Caco-2 (cell line): ENCODE measurements around the gene PCBP3. TPM values are rescaled to one million over a fixed set of nuclear protein-coding genes. Genes with fewer than 3 reads are reported as not detected.

Source experiments
- BruUV-seq: library from RNA; stranded (reverse); fragments of 400-500 nt; replicated peaks from 2 replicates; lab custom pipeline; 2021; lab: Mats Ljungman, UMichigan
- CTCF ChIA-PET: fragments of 300-600 bp; sonication (Branson Sonifier 250); formaldehyde crosslinking; loops from one replicate; lab custom pipeline; 2022; ENCODE audit warnings: antibody characterized with exemption; lab: Charles Lee
- POLR2A ChIA-PET: fragments of 300-600 bp; sonication (Branson Sonifier 250); formaldehyde crosslinking; loops from one replicate; lab custom pipeline; 2022; ENCODE audit warnings: antibody characterized with exemption; lab: Charles Lee
- DNase-seq, 2 experiments: peaks; one replicate each; pipeline versions ENCODE4 v3.0.0 to v3.0.0-alpha.2; 2020 to 2022
- H3K27me3 ChIP-seq: replicated peaks from 2 replicates; pipeline ENCODE4 v1.6.0; 2011; ENCODE audit warnings: low read length; ENCODE audit not compliant: control insufficient read depth, insufficient read depth
- H3K36me3 ChIP-seq: 2 replicates; pipeline ENCODE4 v1.5.1; 2011; ENCODE audit warnings: low read length; ENCODE audit not compliant: control insufficient read depth, insufficient read depth
- H3K4me1 ChIP-seq: fragments of 250-450 bp; sonication (Bioruptor Pico); 2 replicates; pipeline ENCODE4 v1.5.1; 2020; ENCODE audit warnings: mild to moderate bottlenecking
- H3K4me3 ChIP-seq: 2 replicates; pipeline ENCODE4 v1.5.1; 2011; ENCODE audit warnings: low read depth, mild to moderate bottlenecking, control low read depth, low read length
- H3K9me3 ChIP-seq: fragments of 250-450 bp; sonication (Bioruptor Pico); 2 replicates; pipeline ENCODE4 v1.5.1; 2020; ENCODE audit warnings: mild to moderate bottlenecking, moderate library complexity
- H3K27ac Mint-ChIP-seq: one replicate; pipeline ENCODE4 v1.8.0; 2022; ENCODE audit warnings: mixed read lengths; ENCODE audit not compliant: unreplicated experiment
- H3K27me3 Mint-ChIP-seq: one replicate; pipeline ENCODE4 v1.8.0; 2022; ENCODE audit warnings: mixed read lengths; ENCODE audit not compliant: insufficient read depth, unreplicated experiment
- H3K36me3 Mint-ChIP-seq: one replicate; pipeline ENCODE4 v1.8.0; 2022; ENCODE audit warnings: mild to moderate bottlenecking, mixed read lengths; ENCODE audit not compliant: insufficient read depth, unreplicated experiment
- H3K4me1 Mint-ChIP-seq: one replicate; pipeline ENCODE4 v1.8.0; 2022; ENCODE audit warnings: low read depth, mixed read lengths; ENCODE audit not compliant: unreplicated experiment
- H3K4me3 Mint-ChIP-seq: one replicate; pipeline ENCODE4 v1.8.0; 2022; ENCODE audit warnings: mild to moderate bottlenecking, moderate library complexity, mixed read lengths; ENCODE audit not compliant: unreplicated experiment
- H3K9me3 Mint-ChIP-seq: one replicate; pipeline ENCODE4 v1.8.0; 2022; ENCODE audit warnings: mixed read lengths; ENCODE audit not compliant: unreplicated experiment
- intact Hi-C: fragments of 100-400 bp; cut with micrococcal nuclease; formaldehyde crosslinking; loops from one replicate; pipeline ENCODE4 v1.10.0; 2022; ENCODE audit not compliant: unreplicated experiment
- total RNA-seq: library from RNA; stranded (reverse); gene quantifications from 2 replicates; pipeline ENCODE4 v1.2.3, GENCODE V29; 2022
- TF ChIP-seq, protein P1 (sequence below), 2 experiments: fragments of 200-600 bp in 1 of 2; IDR thresholded peaks; 1 replicate in 1 of 2; 2 replicates in 1 of 2; pipeline versions ENCODE4 v1.5.1 to v1.8.0; 2011 to 2022; ENCODE audit warnings: antibody characterized with exemption in 1 of 2, control low read depth in 1 of 2, inconsistent platforms in 1 of 2, low read depth in 1 of 2, low read length in 1 of 2, mild to moderate bottlenecking in 1 of 2, moderate library complexity in 1 of 2; ENCODE audit not compliant: insufficient read depth in 1 of 2, severe bottlenecking in 1 of 2, unreplicated experiment in 1 of 2

Gene PCBP3
- total RNA-seq, 1 experiment from 2014 or later = 0.75 TPM

DNA sequence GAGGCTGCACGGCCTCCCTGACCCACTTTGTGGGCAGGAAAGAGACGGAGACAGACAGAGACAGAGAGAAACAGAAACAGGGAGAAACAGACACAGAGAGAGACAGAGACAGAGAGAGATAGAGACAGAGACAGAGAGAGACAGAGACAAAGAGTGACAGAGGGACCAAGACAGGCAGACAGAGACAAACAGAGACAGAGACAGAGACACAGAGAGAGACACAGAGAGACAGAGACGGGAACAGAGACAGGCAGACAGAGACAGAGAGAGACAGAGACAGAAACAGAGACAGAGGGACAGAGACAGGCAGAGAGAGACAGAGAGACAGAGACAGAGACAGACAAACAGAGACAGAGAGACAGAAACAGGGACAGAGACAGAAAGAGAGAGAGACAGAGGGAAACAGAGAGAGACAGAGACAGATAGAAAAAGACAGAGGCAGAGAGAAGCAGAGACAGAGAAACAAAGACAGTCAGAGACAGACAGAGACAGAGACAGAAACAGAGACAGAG lies 341.1 kb downstream of the PCBP3 start:
- Histone ChIP-seq H3K27me3 (no peaks in the 10 kb centered on the region), H3K4me3 (no peak overlapping the region), H3K36me3 (no peaks in the 10 kb centered on the region), H3K9me3 (no peaks in the 10 kb centered on the region), H3K4me1 (peaks cover 4% of the 10 kb centered on the region; the same call in 1 of the 2 replicates)
- Mint-ChIP-seq H3K4me3 (no peak overlapping the region), H3K27ac (no peak overlapping the region), H3K36me3 (peaks cover 4% of the 10 kb centered on the region), H3K9me3 (no peaks in the 10 kb centered on the region), H3K27me3 (no peaks in the 10 kb centered on the region), H3K4me1 (no peaks in the 10 kb centered on the region)
- TF ChIP-seq, protein P1, sequence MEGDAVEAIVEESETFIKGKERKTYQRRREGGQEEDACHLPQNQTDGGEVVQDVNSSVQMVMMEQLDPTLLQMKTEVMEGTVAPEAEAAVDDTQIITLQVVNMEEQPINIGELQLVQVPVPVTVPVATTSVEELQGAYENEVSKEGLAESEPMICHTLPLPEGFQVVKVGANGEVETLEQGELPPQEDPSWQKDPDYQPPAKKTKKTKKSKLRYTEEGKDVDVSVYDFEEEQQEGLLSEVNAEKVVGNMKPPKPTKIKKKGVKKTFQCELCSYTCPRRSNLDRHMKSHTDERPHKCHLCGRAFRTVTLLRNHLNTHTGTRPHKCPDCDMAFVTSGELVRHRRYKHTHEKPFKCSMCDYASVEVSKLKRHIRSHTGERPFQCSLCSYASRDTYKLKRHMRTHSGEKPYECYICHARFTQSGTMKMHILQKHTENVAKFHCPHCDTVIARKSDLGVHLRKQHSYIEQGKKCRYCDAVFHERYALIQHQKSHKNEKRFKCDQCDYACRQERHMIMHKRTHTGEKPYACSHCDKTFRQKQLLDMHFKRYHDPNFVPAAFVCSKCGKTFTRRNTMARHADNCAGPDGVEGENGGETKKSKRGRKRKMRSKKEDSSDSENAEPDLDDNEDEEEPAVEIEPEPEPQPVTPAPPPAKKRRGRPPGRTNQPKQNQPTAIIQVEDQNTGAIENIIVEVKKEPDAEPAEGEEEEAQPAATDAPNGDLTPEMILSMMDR (IDR thresholded peaks at IDR 0.05; ENCODE audit: insufficient read depth in 1 of 2, low read depth in 1 of 2, low read length in 1 of 2, severe bottlenecking in 1 of 2, unreplicated experiment in 1 of 2) = no peak
- no peak for DNase-seq
- intact Hi-C loops = no loop called here
- CTCF ChIA-PET = no interaction called here
- POLR2A ChIA-PET = no interaction called here
- BruUV-seq = no TSS peak

GRCh38 chr21:45985471-45986315 lies 342.2 kb downstream of the PCBP3 start:
- intact Hi-C loops = no loop called here
- peak in 1 of 2 experiments; percentile 21 for DNase-seq
- Mint-ChIP-seq H3K9me3 (no peaks in the 10 kb centered on the region), H3K4me3 (no peak overlapping the region), H3K27ac (no peak overlapping the region), H3K36me3 (peaks cover 4% of the 10 kb centered on the region), H3K27me3 (no peaks in the 10 kb centered on the region), H3K4me1 (no peaks in the 10 kb centered on the region)
- Histone ChIP-seq H3K36me3 (no peaks in the 10 kb centered on the region), H3K4me3 (no peak overlapping the region), H3K9me3 (no peaks in the 10 kb centered on the region), H3K4me1 (peaks cover 4% of the 10 kb centered on the region; the same call in 1 of the 2 replicates), H3K27me3 (no peaks in the 10 kb centered on the region)
- CTCF ChIA-PET = no interaction called here
- TF ChIP-seq, protein P1 (IDR thresholded peaks at IDR 0.05; ENCODE audit: insufficient read depth in 1 of 2, low read depth in 1 of 2, low read length in 1 of 2, severe bottlenecking in 1 of 2, unreplicated experiment in 1 of 2) = no peak
- POLR2A ChIA-PET = no interaction called here
- BruUV-seq = no TSS peak

GRCh38 chr21:45986316-45987051 lies 343.0 kb downstream of the PCBP3 start:
- H3K27me3 ChIP-seq = no peaks in the 10 kb centered on the region
- CTCF ChIA-PET = no interaction called here
- BruUV-seq = no TSS peak
- TF ChIP-seq, protein P1 (IDR thresholded peaks at IDR 0.05; ENCODE audit: insufficient read depth in 1 of 2, low read depth in 1 of 2, low read length in 1 of 2, severe bottlenecking in 1 of 2, unreplicated experiment in 1 of 2) = no peak
- DNase-seq = peak in 1 of 2 experiments; percentile 35
- intact Hi-C loops = no loop called here
- H3K4me1 ChIP-seq = peaks cover 4% of the 10 kb centered on the region; the same call in 1 of the 2 replicates
- no peak overlapping the region for H3K4me3 ChIP-seq
- POLR2A ChIA-PET = no interaction called here
- Mint-ChIP-seq H3K27me3 (no peaks in the 10 kb centered on the region), H3K36me3 (peaks cover 4% of the 10 kb centered on the region), H3K4me3 (no peak overlapping the region), H3K9me3 (no peaks in the 10 kb centered on the region), H3K4me1 (no peaks in the 10 kb centered on the region), H3K27ac (no peak overlapping the region)
- H3K9me3 ChIP-seq = no peaks in the 10 kb centered on the region
- no peaks in the 10 kb centered on the region for H3K36me3 ChIP-seq
